GM12878 (cell line): ENCODE results near the gene VSIG10L. TPM values are rescaled to one million over a fixed set of nuclear protein-coding genes. Genes with fewer than 3 reads are reported as not detected.

Experiments
- ATAC-seq: fragments of 200-7000 bp; cut with Tn5 transposase; 3 replicates; pipeline ENCODE4 v1.9.1; 2020; ENCODE audit warnings: mild to moderate bottlenecking, moderate library complexity
- BruUV-seq: library from RNA; stranded (reverse); fragments of 400-500 nt; replicated peaks from 2 replicates; lab custom pipeline; 2021; lab: Mats Ljungman, UMichigan
- CTCF ChIA-PET: fragments of 300-600 bp; sonication (Branson Sonifier 250); formaldehyde crosslinking; extraction: SDS; loops from one replicate; lab custom pipeline; 2021; ENCODE audit warnings: inconsistent platforms; lab: Yijun Ruan, JAX
- POLR2A ChIA-PET: fragments of 350-600 bp; formaldehyde crosslinking; extraction: SDS; loops from one replicate; lab custom pipeline; 2021; ENCODE audit warnings: inconsistent platforms; lab: Charles Lee
- RAD21 ChIA-PET: fragments of 300-600 bp; sonication (Branson Sonifier 250); formaldehyde crosslinking; loops from one replicate; lab custom pipeline; 2023; ENCODE audit warnings: antibody characterized with exemption; ENCODE audit not compliant: unreplicated experiment; lab: Charles Lee
- SMC1A ChIA-PET: fragments of 300-600 bp; sonication (Branson Sonifier 250); formaldehyde crosslinking; loops from one replicate; lab custom pipeline; 2023; ENCODE audit not compliant: unreplicated experiment, uncharacterized antibody; lab: Charles Lee
- DNase-seq: peaks from one replicate; pipeline ENCODE4 v3.0.0-alpha.2; 2011; ENCODE audit warnings: low read depth, low spot score
- FAIRE-seq: peaks from 3 replicates; lab custom pipeline; 2011; peaks lifted over from hg19 to GRCh38; lab: Jason Lieb, UNC
- H2AFZ ChIP-seq: 2 replicates; pipeline ENCODE4 v1.6.0; 2011; ENCODE audit warnings: low read depth, low read length, control low read depth; ENCODE audit not compliant: control insufficient read depth
- H3K27ac ChIP-seq: 2 replicates; pipeline ENCODE4 v1.5.1; 2011; ENCODE audit warnings: control low read depth; ENCODE audit not compliant: control insufficient read depth, insufficient read depth
- H3K27me3 ChIP-seq, 2 experiments: replicated peaks in 1 of 2; 2 replicates each; pipeline versions ENCODE4 v1.6.0 to v1.6.1; 2011; ENCODE audit warnings: low read length in 1 of 2; ENCODE audit not compliant: control insufficient read depth in 2 of 2, insufficient read depth in 2 of 2
- H3K36me3 ChIP-seq, 2 experiments: 2 replicates each; pipeline ENCODE4 v1.5.1; 2011; ENCODE audit warnings: low read length in 1 of 2; ENCODE audit not compliant: control insufficient read depth in 2 of 2, insufficient read depth in 2 of 2
- H3K4me1 ChIP-seq: 2 replicates; pipeline ENCODE4 v1.6.1; 2011; ENCODE audit warnings: mild to moderate bottlenecking, low read length, moderate library complexity, mixed read lengths; ENCODE audit not compliant: control insufficient read depth, insufficient read depth
- H3K4me2 ChIP-seq: 2 replicates; pipeline ENCODE4 v1.6.0; 2011; ENCODE audit warnings: control low read depth; ENCODE audit not compliant: control insufficient read depth, insufficient read depth
- H3K4me3 ChIP-seq: fragments of 200-600 bp; sonication (generic); 2 replicates; pipeline ENCODE4 v1.5.1; 2016
- H3K79me2 ChIP-seq: 2 replicates; pipeline ENCODE4 v1.6.0; 2011; ENCODE audit warnings: low read length; ENCODE audit not compliant: control insufficient read depth, insufficient read depth
- H3K9ac ChIP-seq: 2 replicates; pipeline ENCODE4 v1.8.0; 2011; ENCODE audit warnings: low read length, control low read depth, mixed read lengths; ENCODE audit not compliant: control insufficient read depth, insufficient read depth
- H3K9me3 ChIP-seq: replicated peaks from 3 replicates; pipeline ENCODE4 v1.5.1; 2011; ENCODE audit warnings: mild to moderate bottlenecking, low read length; ENCODE audit not compliant: control insufficient read depth, insufficient read depth
- H4K20me1 ChIP-seq: 2 replicates; pipeline ENCODE4 v1.6.0; 2011; ENCODE audit not compliant: control insufficient read depth, insufficient read depth
- HDGF ChIP-seq: fragments of 450-650 bp; IDR thresholded peaks from 2 replicates; pipeline ENCODE4 v1.6.1; 2016; ENCODE audit warnings: antibody characterized with exemption
- SIN3A ChIP-seq: IDR thresholded peaks from 2 replicates; pipeline ENCODE4 v1.6.1; 2012; ENCODE audit warnings: low read depth, low read length, improper control_type of control experiment
- TCF12 ChIP-seq: IDR thresholded peaks from 2 replicates; pipeline ENCODE4 v1.6.1; 2011; ENCODE audit warnings: low read depth, mild to moderate bottlenecking, low read length
- WRNIP1 ChIP-seq: IDR thresholded peaks from 2 replicates; pipeline ENCODE4 v1.6.1; 2011; ENCODE audit warnings: low read depth, low read length, improper control_type of control experiment, borderline replicate concordance
- WGBS: methylation state at CpG from one replicate; pipeline ENCODE4 v1.1.6; 2016; ENCODE audit warnings: low lambda C conversion rate; ENCODE audit not compliant: insufficient replicate concordance, insufficient coverage; ENCODE audit errors: missing lambda C conversion rate; 5-methylcytosine and 5-hydroxymethylcytosine counted together
- in situ Hi-C: fragments of 300-500 bp; cut with MboI; formaldehyde crosslinking; loops from 9 replicates; pipeline ENCODE4 v1.14.3; 2018; ENCODE audit warnings: mixed read lengths
- intact Hi-C: fragments of 100-400 bp; cut with micrococcal nuclease; formaldehyde crosslinking; loops from one replicate; pipeline ENCODE4 v1.14.2; 2022; ENCODE audit not compliant: unreplicated experiment
- polyA plus RNA-seq, 11 experiments: library from polyadenylated mRNA; depleted of rRNA in 4 of 11; unstranded in 6 of 11; stranded (reverse) in 5 of 11; fragments of >200 nt; fragmentation: Nextera tagmentation in 4 of 11; fragmentation: Illumina TruSeq in 1 of 11; extraction: Ambion mirVana in 4 of 11; extraction: Trizol in 1 of 11; gene quantifications; 1 replicate in 1 of 11; 2 replicates in 10 of 11; pipeline versions ENCODE4 v1.2.1 to v1.2.3, GENCODE V29; 2011 to 2016; ENCODE audit warnings: inconsistent platforms in 2 of 11, missing spikeins in 2 of 11, low read depth in 1 of 11
- total RNA-seq, 4 experiments: library from RNA; depleted of rRNA in 3 of 4; stranded (reverse); fragments of >200 nt in 3 of 4; fragmentation: Illumina TruSeq in 1 of 4; extraction: Trizol in 1 of 4; gene quantifications; 2 replicates each; pipeline versions ENCODE4 v1.2.1 to v1.2.3, GENCODE V29; 2013 to 2021

The VSIG10L gene
- total and polyA plus RNA-seq, 10 of the 15 experiments (the other 5 are each of a cell fraction or from before 2014, with no cell fraction given), result 0.09 to 0.93 (median 0.49) TPM

DNA sequence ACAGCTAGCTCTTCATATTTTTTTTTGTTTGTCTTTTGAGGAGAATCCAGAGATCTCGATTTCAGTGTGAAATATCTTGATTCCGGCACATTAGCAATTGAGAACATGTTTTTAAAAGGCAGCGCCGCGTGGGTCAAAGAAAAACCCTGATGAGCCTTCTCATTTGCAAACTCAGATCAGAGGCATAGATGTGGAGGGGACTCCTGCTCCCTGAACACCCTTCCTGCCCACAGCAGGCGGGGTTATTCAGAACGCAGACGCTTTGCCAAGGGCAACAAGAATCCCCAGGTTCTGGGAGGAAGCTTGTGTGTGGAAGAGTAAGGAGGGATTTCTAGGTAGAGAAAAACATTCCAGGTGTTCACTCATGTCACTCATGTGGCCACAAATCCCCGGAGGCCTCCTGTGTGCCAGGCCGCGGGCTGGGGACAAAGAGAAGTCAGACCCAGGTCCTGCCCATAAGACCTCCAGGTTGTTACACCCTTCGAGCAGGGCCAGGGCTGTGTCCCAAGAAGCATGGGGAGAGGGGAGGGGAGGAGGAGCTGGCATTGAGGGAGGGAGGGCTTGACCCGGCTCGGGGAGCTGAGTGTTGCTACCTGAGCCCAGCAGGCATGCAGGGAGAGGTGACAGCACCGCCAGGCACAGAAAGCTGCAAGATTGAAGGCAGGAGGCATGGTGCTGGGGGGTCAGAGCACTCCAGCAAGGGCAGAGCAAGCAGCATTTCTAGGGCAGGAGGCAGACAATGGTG is 46.4 kb downstream of the VSIG10L start (continued):
- TF ChIP-seq TCF12, result no peak
- no peak for TF ChIP-seq HDGF
- no peak for TF ChIP-seq SIN3A
- TF ChIP-seq, all 136 proteins: peak for 0

- no peak for ATAC-seq
- H3K4me1 ChIP-seq, result no peaks in the 10 kb centered on the region
- H3K4me3 ChIP-seq, result no peak overlapping the region
- no peak overlapping the region for H3K27ac ChIP-seq
- peaks cover 0 to 2% of the 10 kb centered on the region in 2 experiments; a peak in 1 of 4 replicates for H3K27me3 ChIP-seq
- POLR2A ChIA-PET, result no interaction called here
- SMC1A ChIA-PET, result no interaction called here
- in situ Hi-C loops, result no loop called here
- H4K20me1 ChIP-seq, result no peaks in the 10 kb centered on the region
- no peak overlapping the region for H2AFZ ChIP-seq
- H3K9ac ChIP-seq, result no peak overlapping the region
- no peaks in the 10 kb centered on the region for H3K79me2 ChIP-seq
- no peak for DNase-seq
- RAD21 ChIA-PET, result no interaction called here
- CTCF ChIA-PET, result no interaction called here
- no peak overlapping the region for H3K4me2 ChIP-seq
- no peaks in the 10 kb centered on the region for H3K9me3 ChIP-seq
- FAIRE-seq, result no peak
- BruUV-seq, result no TSS peak
- H3K36me3 ChIP-seq, result no peaks in the 10 kb centered on the region
- 35% methylated on average over 12 of the region's 12 CpGs for WGBS
- TF ChIP-seq WRNIP1, result no peak
- TF ChIP-seq, all 136 proteins: peak for 0
- intact Hi-C loops, result no loop called here
Observed at GRCh38 chr19:51294977-51295375, 47.0 kb downstream of the VSIG10L start.
